DMS 273 (cell line): Measurements from ENCODE around the gene BHLHE40.
"Not testable (repeated sequence)": the region's sequence is repeated elsewhere in the genome, so short reads cannot be mapped to it uniquely, and the experiment has no call there.

Experiments
- DNase-seq: peaks from one replicate; lab custom pipeline; 2025; ENCODE audit not compliant: unreplicated experiment; lab: John Stamatoyannopoulos, UW

The BHLHE40 gene

DNA sequence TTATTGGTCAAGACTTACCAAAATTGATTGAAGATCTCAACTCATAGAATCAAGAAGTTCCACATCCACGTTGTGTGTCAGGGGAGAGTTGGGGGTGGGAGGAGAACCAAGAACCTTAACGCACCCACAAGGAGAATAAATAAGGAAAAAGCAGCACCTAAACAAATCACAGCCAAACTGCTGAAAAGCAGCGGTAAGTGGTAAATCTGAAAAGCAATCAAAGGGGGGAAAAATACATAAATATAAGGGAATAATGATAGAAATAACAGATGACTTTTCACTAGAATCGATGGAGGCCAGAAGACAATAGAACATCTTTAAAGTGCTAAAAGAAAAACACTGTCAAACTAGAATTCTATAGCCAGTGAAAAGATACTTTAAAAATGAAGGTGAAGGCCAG lies 20.1 kb upstream of the BHLHE40 start:
- DNase-seq, result no peak

DNA sequence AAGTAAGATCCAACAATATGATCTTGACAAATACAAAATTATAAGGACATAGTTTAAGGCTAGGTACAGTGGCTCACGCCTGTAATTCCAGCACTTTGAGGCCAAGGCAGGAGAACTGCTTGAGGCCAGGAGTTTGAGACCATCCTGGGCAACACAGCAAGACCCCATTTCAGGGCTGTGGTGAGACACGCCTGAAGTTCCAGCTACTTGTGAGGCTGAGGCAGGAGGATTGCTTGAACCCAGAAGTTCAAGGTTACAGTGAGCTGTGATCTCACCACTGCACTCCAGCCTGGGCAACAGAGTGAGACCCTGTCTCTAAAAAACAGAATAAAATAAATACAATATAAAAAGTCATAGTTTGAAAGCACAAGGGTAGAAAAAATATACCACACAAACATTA lies 17.4 kb upstream of the BHLHE40 start:
- not testable (repeated sequence) for DNase-seq

DNA sequence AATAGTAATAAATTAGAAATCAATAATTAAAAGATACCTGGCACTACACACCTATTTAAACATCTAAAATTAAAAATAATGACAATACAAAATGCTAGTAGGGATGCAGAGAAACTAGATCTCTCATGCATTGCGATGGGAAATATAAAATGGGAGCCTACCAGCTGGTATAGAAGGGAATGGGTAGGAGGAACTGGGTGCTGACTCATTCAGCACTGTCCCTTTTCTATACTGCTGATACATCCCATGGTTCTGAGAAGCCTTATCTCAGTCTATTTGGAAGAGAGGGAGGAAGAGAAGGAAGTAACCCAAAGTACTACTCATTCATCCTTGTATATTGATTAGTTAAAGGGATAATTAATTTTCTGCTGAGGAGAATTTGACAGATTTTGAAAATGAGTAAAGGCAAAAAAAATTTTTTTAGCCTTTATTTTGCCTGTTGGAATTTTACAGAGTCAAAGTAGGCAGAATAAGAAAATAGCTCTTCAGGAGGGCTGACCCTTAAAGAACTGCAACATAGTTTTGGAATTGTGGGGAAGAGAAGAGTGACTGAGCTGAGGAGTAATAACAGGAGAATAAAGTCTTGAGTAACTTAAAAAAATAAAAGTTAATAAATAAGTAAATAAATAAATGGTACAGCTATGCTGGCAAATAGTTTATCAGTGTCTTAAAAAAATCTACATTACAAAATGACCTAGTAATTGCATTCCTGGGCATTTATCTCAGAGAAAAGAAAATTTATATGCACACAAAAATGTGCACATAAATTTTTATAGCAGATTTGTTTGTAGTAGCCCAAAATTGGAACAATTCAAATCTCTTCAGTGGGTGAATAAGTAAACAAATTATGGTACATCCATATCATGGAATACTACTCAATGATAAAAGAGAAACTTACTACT lies 15.3 kb upstream of the BHLHE40 start:
- no peak for DNase-seq

DNA sequence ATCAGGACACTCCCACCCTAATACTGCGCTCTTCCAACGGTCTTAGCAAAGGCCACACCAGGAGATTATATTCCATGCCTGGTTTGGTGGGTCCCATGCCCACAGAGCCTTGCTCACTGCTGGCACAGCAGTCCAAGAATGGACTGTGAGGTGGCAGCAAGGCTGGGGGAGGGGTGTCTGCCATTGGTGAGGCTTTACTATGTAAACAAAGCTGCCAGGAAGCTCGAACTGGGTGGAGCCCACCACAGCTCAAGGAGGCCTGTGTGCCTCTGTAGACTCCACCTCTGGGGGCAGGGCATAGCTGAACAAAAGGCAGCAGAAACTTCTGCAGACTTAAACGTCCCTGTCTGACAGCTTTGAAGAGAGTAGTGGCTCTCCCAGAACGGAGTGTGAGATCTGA lies 13.2 kb upstream of the BHLHE40 start:
- not testable (repeated sequence) for DNase-seq

- DNase-seq, result not testable (repeated sequence)
These were observed 11.6 kb upstream of the BHLHE40 start for GRCh38 chr3:4967683-4968082.

- DNase-seq, result not testable (repeated sequence)
These were observed 7.8 kb upstream of the BHLHE40 start for GRCh38 chr3:4971437-4971836.

DNA sequence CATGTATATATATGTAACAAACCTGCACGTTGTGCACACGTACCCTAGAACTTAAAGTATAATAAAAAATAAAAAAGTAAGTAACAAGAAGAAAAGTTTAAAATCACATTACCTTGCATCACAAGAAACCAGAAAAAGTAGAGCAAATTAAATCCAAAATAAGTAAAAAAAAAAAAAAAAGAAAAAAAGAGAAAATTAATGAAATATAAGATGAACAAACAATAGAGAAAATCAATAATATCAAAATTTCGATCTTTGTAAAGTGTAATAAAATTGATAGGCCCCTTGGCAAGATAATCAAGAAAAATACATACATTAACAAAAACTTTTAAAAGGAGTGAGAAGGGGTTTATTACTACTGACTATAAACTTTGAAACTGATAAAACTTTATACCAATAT lies 7.4 kb upstream of the BHLHE40 start:
- DNase-seq, result no peak

GRCh38 chr3:4972652-4973643 lies 6.3 kb upstream of the BHLHE40 start:
- no peak for DNase-seq

GRCh38 chr3:4974154-4974553 lies 5.1 kb upstream of the BHLHE40 start:
- DNase-seq, result no peak

DNA sequence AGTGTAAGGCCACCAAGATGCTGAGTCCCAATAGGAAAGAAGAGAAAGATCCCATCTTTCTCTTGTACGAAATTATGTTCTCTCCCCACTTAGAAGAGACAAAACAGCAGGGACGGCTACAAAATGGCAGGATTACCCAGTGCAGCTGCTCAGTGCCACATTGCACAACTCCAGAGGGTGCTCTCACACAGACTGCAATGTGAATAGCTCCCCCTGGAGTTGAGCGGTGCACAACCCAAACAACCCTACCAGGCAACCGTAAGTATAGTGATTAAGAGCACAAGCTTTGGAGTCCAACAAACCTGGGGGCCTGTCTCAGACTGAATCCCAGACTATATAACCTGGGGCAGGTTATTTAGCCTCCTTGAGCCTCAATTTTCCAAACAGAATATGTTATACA lies 3.1 kb upstream of the BHLHE40 start:
- DNase-seq, result peak; percentile 82

GRCh38 chr3:4977001-4977852 lies 2.0 kb upstream of the BHLHE40 start:
- DNase-seq, result peak; percentile 70

GRCh38 chr3:4977853-4978203 lies 1.4 kb upstream of the BHLHE40 start:
- DNase-seq, result no peak

DNA sequence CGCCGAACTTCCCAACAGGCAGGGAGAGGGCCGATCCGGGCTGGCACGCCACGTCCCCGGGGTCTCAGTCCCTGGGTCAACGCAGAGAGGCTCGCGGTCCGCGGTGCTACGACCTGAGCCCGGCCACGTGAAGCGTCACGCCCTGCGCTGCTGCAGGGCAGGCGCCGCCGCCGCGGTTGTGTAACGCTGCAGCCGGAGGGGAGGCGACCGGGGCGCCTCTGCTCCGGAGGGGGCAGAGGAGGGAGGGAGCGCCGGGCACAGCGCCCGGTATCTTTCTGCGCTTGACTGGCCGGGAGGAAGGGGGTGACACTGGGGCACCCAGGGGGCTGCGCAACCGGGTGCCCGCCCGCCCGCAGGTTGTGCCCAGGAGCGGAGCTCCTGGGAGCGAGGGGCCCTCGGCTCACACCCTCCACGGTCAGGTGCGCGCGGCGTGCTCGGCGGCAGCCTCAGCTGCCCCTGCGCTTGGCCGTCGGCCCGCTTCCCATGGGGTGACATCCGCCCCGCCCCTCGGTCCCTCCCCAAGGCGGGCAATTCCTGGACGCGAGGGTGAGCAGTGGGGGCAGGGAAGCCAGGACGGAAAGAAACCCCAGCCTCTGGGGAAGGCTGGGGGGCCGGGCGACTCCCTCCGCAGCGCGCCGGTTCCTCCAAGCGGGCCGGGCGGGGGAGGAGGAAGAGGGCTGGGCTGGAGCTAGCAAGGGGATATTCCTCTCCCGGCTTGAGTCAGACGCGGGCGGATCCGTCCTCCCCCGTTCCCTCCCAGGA lies 852 bp upstream of the BHLHE40 start:
- DNase-seq, result peak; percentile 96

- peak; percentile 95 for DNase-seq
These were observed 240 bp upstream of the BHLHE40 start for GRCh38 chr3:4978966-4979427.

- peak; percentile 93 for DNase-seq
These were observed 1.3 kb downstream of the BHLHE40 start for GRCh38 chr3:4980229-4981203.

DNA sequence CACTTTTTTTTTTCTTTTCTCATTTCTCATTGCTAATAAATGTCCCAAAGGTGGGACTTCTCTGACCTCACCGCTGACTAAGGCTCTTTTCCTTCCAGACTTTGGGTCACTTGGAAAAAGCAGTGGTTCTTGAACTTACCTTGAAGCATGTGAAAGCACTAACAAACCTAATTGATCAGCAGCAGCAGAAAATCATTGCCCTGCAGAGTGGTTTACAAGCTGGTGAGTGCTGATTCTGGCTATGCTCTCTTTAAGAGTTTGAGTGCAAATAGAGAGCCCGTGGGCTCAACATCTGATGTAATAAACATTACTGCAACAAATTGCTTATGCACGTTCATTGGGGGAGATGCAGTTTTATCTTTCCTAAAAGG lies 2.0 kb downstream of the BHLHE40 start:
- DNase-seq, result no peak

- DNase-seq, result peak; percentile 45
These were observed 2.6 kb downstream of the BHLHE40 start for GRCh38 chr3:4981665-4982494.
